HG03095 (cell line): ENCODE results near the gene TCL1B.
"Not testable (repeated sequence)": the region's sequence is repeated elsewhere in the genome, so short reads cannot be mapped to it uniquely, and the experiment has no call there.

Experiments used
- ATAC-seq: cut with Tn5 transposase; IDR thresholded peaks from one replicate; pipeline ENCODE4 v1.9.1; 2021; ENCODE audit warnings: moderate library complexity; ENCODE audit not compliant: unreplicated experiment

Gene TCL1B, protein sequence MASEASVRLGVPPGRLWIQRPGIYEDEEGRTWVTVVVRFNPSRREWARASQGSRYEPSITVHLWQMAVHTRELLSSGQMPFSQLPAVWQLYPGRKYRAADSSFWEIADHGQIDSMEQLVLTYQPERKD

DNA sequence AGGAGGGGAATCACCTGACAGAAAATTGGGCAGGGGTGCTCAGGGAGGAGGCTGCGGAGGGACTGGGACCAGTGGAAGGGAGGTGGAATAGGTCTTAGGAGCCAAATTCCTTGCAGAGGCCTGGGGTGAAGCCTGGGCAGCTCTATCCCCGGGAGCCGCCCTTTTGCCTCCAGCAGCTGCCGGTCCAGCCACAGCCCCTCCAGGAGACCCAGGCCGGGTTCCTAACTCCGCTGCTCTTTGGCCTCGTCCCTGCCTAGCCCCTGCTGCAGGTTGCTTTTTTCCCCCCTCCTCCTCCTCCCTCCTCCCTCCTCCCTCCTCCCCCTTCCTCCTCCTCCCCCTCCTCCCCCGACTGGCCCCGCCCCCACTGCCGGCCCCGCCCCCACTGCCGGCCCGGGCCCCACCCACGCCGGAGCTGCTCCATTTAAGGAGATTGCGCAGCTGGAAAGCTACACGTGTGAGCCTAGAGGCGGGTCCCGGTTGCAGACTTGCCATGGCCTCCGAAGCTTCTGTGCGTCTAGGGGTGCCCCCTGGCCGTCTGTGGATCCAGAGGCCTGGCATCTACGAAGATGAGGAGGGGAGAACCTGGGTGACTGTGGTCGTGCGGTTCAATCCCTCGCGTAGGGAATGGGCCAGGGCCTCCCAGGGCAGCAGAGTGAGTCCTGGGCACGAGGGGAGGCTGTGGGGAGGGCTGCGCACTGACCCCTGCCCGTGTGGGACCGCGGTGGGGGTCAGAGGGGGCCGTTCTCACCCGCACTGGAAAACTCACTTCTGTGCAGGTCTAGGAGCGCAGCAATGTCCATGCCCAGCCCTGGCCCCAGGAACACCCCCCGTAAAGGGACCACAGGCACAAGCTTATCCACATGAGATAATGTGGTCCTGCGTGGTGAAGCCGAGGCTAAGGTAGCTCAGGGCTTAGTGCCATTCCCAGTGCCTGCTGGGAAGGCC lies at the start of gene TCL1B:
TCL1B (plus strand) TSS at position 449 of the 945 bp plus-strand sequence; CDS start at position 491, 42 bp downstream.
- no peak for ATAC-seq

DNA sequence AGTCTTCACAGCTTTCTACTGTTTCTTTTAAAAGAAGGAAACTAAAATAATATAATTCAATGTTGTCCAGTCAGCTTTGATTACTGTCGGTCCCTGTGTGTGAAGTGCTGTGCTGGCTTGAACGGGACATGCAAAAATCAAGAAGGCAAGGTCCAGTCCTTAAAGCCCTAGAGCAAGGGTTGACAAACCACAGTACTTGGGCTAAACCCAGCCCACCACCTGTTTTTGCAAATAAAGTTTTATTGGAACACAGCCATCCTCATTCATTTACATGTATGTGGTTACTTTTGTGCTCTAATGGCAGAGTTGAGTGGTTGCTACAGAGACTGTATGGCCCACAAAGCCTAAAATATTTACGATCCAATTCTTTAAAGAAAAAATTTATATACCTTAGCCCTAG lies 41.2 kb upstream of the TCL1B start:
- ATAC-seq, result no peak

DNA sequence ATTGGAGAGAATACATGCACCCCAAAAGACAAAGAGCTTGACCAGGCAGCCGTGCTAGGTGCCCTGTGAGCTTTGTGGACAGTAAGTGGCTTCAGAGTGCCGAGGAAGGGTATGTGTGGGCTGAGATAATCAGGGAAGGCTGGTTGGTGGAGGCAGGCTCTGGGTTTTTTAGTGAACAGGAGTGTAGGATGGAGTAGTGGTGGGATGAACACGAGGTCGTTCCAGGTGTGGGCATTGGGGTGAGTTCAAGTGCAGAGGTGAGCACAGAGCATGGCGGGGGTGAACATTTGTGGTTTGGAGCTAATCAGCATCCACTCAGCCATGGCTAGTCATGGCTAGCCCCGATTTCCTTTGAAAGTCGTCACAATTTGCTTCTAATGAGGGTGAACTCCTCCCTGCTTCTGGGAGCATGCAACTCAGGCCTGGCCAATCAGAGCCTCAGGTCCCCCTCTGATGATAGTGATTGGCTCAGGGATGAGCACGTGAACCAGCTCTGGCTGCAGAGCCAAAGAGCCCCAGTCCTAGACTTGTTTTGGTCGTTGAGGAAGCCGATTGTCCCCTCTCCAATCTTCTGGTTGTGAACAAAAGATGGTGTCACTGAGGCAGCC lies 40.7 kb upstream of the TCL1B start:
- ATAC-seq, result no peak

DNA sequence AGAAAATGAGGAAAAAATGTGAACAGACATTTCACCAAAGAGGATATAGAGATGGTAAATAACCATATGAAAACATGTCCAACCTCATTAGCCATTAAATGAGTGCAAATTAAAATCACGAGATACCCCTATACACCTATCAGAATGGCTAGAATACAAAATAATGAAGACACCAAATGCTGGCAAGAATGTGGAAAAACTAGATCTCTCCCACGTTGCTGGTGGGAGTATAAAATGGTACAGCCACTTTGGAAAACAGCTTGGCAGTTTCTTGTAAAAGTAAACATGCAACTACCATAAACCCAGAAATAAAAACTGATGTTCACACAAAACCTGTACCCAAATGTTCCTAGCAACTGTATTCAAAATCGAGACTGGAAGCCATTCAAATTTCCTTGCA lies 38.3 kb upstream of the TCL1B start:
- no peak for ATAC-seq

DNA sequence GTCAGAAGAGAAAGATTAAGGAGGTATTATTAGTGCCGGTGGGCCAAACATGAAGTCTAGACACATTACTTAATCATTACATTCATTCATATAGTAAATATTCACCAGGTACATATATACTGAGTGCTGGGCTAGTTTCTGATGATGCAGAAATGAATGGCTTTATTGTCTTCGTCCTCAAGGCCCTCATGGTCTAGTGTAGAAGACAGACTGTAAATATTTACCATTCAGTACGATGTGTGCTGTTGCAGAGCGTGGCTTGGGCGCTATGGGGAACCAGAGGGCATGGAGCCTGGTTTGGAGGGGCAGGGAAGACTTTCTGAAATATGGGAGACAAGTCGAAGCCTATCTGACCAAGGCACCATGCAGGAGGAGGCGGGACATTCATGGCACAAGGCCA lies 37.0 kb upstream of the TCL1B start:
- ATAC-seq, result no peak

DNA sequence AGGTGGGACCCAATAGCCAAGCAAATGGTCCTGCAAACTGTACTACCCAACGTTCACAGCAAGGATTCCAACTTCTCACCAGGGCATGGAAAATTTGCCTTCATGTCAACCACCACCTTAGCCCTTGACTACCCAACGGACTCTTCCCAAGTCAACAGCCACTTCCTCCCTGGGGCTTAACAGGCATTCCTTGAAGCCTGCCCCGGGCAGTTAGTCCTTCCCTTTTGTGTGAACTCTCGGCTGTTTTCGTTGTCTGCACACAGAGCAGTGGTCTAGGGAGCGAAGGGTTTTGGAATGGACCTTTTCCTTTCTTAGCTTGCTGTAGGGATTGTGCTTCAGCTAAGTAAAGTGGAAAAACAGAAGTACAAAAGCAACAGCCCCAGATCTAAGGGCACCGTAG lies 35.2 kb upstream of the TCL1B start:
- ATAC-seq, result no peak

DNA sequence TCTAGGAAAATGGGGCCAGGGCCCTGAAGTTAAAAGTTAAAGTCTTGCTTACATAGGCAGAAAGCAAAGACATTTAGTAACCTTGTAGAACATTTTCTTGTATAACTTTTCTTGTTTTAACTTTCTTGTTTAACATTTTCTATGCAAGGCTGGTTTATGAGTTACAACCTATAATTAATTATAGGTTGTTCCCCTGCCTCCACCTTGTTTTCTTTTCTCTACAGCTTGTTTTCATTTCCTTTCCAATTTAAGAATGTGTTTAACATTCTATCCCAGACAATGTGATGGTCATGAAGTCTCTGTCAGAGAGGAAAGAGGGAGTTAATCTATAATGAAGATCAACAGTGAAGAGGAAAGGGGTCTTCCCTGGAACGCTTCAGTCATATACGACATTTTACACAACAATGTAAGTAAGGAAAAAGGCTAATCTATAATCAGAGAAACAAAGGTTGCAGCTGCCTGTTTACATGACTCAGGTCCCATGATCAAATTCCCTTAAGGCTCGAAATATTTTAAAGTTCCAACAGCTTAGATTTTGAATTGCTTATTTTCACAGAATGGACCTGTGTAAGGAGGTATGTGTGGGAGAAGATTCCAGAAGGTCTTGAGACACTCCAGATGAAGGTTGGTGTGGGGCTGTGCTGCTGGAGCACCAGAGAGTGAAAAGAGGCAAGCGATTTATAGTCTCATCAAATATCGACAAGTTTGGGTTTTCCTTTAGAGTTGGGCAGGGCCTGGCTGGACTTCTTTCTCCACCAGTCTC lies 34.2 kb upstream of the TCL1B start:
- ATAC-seq, result no peak

DNA sequence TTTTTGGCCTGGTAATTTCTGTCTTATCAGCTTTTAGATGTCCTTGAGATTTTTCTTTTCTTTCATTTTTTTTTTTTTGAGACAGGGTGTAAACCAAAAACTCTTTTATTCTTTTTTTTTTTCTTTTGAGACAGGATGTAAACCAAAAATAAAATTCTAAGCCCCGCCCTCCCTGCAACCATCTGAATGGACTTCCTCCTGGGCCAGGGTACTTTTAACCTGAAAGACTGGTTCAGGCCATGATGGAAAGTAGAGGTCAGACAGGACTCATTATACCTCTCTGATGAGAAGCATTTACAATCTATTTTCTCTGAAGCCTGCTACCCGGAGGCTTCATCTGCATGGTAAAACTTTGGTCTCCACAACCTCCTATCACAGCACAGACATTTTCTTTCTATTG lies 33.5 kb upstream of the TCL1B start:
- no peak for ATAC-seq

DNA sequence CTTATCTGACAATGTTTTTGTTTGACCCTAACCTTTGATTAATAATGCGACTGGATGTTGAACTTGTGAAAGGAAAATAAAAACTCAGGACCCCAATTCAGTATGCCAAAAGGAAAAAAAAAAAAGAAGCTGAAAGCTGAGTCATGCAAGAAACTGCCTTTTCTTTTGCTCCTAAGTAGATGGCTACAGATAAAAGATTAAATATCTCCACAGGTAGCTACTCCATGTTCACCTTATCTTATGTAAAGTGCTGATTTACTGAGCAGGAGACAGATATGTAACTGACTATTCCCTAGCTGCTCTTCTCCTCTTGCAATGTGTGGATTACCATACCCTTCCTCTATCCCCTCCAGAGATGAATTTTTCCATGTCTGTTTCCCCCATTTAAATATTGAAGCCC lies 30.8 kb upstream of the TCL1B start:
- ATAC-seq, result no peak

DNA sequence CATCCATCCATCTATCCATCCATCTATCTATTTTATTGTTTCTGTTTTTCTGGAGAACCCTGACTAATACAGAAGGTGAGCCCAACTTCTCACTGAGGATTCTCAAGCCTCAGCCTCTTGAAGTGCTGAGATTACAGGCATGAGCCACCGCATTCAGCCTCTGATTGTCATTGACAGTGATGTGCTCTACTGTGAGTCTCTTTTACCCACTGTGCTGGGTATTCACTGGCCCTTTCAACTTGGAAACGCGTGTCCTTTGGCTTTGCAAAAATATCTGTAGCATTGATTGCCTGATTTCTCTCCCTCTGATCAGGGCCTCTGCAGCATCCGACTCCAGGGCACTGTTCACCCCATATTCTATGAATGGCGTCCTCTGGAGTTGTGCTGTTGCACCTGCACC lies 29.6 kb upstream of the TCL1B start:
- ATAC-seq, result no peak

DNA sequence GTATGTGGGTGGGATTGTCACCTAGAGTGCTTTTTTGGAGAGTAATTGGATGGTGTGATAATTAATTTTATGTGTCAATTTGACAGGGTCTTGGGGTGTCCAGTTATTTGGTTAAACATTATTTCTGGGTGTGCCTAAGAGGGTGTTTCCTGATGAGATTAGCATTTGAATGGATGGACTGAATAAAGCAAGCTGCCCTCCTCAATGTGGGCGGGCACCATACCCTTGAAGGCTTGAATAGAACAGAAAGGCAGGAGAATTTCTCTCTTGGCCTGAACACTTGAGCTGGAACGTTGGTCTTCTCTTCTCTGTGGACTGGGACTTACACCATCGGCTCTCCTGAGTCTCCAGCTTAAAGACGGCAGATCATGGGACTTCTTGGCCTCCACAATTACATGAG lies 28.8 kb upstream of the TCL1B start:
- ATAC-seq, result no peak

DNA sequence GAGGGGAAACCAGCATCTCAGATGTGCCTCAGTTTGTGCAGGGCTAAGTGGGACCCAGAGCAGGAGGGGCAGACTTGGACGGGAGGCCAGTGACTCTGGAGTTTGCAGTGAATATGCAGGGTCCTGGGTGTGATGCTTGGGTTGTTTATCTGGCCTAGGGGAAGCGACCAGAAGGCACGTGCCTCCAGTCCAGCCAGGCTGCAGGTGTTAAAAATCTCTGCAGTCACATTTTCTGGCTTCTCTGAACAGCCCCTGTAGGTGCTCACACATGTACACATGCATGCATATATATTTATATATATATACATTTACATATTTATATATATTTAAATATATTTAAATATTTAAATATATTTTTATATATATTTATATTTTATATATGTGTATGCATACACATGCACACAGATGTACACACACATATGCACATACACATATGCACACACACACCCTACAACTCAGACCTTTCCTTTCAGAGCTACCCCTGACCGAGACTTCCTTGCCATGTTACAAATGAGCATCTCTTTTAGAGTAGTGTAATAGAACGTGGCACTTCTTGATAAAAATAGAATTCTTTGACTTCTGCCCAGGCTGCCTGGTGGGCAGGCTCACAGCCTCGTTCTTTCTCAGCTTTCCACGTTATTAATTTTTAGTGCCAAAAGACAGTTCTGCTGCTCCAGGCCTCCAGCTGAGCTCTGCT lies 26.8 kb upstream of the TCL1B start:
- no peak for ATAC-seq

DNA sequence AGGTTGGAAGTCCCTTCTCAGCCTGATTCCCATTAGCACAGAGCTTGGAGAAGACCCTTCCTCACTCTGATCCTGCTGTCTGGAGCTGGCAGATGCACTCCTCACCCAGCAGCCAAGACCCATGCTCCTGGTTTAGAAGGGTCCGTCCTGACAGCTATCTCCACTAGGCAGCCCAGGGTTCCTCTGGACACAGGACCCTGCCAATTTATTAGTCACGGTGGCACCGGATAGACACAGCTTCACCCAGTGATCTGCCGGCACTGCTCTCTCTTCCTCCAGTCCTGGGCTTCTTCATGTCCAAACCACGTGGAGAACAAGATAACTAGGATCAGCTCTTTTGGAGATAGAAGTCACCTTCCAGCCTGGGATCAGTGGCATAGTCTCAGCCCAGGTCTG lies 26.2 kb upstream of the TCL1B start:
- ATAC-seq, result no peak

DNA sequence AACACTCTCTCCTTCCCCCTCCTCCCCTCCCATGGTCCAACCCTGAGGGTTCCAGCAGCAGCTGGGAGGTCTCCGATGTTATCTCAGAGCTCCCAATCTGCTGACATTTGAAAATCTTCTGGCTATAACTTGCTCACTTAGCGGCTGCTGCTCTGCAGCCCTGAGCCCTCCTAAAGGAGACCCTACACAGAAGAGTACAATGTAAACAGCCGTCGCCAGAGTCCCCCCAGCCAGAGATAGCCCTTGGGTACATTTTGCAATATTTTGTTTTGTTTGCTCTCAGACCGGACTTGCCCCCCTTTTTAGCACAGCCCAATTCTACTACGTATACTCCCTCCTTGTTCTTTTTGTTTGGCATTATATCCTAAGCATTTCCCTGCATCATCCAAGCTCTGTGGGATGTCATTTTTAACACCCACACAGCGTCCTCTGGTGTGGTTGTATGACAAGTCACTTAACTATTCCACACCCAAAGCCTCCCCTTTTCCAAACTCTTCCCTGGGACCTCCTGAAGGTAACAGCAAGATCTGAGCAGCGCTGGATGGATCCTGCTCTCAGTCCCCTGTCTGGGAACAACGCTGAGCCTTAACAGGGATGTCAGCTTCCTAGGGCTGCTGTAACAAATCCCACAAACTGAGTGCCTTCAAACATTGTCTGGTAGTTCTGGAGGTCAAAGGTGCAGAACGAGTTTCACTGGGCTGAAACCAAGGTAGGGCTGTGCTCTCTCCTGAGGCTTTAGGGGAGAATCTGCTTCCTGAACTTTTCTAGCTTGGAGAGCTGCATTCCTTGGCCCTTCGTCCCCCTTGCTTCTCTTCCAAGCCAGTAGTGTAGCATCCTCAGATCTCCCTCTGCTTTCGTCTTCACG lies 25.3 kb upstream of the TCL1B start:
- no peak for ATAC-seq

DNA sequence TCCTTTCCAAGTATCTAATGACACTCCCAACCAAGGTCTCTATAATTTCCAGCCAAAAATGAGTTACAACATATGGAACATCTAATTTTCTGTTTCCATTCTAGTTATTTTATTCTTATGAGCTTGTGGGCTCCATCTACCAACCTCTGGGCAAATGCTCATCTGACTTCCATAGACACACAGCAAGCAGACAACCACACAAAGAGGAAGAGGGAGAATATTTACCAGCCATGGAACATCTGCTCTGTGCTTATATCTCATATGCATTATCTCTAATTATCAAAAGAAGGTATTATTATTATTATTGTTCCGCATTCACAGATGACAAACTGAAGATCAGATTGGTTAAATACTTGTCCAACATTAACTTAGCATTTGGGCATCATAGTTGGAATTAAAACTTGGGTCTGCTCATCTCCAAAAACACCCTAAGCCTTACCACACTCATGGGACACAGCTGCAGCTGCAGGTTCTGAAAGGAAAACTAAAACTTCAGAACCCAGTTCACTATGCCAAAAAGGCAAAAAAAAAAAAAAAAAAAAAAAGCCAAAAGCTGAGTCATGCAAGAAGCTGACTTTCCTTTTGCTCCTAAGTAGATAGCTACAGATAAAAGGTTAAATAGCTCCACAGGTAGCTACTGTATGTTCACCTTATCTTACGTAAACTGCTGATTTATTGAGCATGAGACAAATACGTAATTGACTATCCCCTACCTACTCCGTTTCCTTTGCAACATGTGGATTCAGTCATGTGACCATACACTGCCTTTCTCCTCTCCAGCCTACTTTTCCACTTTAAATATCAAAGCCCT lies 23.6 kb upstream of the TCL1B start:
- ATAC-seq, result peak; percentile 35

DNA sequence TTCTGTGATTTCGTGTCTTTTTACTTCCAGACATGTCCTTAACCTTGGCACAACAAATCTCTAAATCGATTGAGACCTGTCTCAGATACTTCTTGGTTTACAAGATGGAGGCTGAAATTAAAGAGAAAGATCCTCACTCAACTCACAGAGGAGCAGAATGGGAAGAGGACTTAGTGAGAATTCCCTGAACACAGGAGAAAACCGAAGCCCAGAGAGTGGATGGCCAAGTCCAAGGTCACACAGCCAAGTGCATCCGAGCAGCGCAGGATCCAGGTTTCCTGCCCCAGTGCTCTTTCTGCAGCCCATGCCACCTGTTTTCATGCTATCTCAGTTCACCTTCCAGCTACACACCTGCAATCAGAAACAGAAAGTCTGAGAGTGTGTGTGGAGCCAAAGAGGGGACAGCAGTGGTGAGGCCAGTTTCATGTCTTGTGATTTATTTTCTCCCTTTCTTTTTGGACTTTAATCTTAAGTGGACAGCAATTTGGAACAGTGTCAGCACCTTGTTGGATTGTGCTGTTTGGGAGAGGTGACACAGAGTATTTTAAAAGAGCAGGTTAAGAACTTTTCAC lies 22.9 kb upstream of the TCL1B start:
- no peak for ATAC-seq

DNA sequence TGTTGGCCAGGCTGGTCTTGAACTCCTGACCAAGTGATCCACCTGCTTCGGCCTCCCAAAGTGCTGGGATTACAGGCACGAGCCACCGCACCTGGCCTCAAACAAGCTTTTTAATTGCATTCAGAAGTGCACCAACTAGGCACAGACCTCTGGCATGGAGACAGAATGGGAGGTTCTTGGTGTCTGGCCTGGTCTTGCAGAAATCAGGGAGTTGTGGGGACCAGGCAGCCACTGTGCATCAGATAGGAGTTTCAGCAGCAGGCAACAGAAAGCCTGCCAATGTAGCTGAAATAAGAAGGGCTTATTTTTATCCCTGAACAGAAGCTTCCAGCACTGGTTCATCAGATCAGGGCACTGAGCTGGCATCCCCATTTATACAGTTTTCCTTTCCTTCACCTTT lies 22.2 kb upstream of the TCL1B start:
- no peak for ATAC-seq

DNA sequence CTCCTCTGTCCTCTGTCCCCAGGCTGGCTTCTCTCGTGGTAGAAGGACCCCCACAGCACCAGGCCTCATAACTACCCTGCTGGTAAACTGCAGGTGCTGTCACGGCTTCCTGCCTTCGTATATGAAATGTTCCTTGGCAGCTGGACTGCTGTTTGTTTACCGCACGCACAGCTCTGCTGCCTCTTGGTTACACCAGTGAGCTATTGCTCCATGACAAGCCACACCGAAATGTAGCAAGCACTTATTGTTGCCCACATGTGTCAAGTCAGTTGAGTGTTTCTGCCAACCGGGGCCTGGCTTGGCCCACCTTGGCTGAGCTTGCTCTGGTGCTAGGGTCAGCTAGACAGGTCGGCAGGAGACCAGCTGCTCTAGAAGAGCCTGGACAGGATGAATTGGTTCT lies 21.7 kb upstream of the TCL1B start:
- ATAC-seq, result no peak

DNA sequence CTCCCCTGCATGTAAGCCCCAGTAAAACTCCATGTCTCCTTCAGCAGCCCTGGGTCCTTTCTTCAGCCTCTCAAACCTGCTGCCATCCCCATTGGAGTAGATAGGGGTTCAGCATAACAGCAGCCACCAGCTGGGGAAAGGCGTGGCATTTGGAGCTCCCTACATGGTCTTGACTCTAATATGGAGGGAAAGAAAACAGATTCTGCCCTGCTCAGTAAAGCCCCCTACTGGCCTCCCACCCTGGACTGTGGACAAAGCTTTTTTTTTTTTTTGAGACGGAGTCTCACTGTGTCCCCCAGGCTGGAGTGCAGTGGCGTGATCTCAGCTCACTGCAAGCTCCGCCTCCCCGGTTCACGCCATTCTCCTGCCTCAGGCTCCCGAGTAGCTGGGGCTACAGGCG lies 20.7 kb upstream of the TCL1B start:
- ATAC-seq, result not testable (repeated sequence)
